Glomerular endothelial cell (primary cell): ENCODE measurements around the gene HNRNPA1L2. TPM values are rescaled to one million over a fixed set of nuclear protein-coding genes. Genes with fewer than 3 reads are reported as not detected.
A peak's percentile ranks its signal among the peaks of the same experiment; 100 is the strongest.
"Not testable (repeated sequence)": the region's sequence is repeated elsewhere in the genome, so short reads cannot be mapped to it uniquely, and the experiment has no call there.

ENCODE experiments used
- DNase-seq: peaks from one replicate; pipeline ENCODE4 v3.0.0-alpha.2; 2011; ENCODE audit warnings: low read depth, low spot score; ENCODE audit errors: extremely low read depth
- total RNA-seq: library from RNA; depleted of rRNA; stranded (reverse); fragments of >200 nt; gene quantifications from 2 replicates; pipeline ENCODE4 v1.2.3, GENCODE V29; 2015

The HNRNPA1L2 gene
- 0.78 and 6.0 TPM in 2 replicates for total RNA-seq

DNA sequence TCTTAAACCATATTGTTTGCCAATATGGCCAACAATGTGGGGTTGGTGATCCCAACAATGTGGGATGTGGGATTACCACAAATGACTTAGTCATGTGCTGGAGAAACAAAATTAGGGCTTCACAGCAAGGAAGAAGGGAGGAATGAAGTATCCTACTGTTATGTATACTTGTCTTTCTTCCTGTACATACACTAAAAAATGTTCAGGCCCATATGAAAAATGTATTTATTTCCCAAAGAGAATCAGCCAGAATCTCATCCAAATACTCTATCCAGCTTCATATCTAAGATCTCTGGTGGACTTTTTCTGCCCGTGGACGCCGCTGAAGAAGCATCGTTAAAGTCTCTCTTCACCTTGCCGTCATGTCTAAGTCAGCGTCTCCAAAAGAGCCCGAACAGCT lies at the start of gene HNRNPA1L2:
Gene HNRNPA1L2, plus strand, starts transcription at position 301 of the 400 bp plus-strand sequence. Its CDS starts 62 bp downstream, at position 363.
- no peak for DNase-seq

DNA sequence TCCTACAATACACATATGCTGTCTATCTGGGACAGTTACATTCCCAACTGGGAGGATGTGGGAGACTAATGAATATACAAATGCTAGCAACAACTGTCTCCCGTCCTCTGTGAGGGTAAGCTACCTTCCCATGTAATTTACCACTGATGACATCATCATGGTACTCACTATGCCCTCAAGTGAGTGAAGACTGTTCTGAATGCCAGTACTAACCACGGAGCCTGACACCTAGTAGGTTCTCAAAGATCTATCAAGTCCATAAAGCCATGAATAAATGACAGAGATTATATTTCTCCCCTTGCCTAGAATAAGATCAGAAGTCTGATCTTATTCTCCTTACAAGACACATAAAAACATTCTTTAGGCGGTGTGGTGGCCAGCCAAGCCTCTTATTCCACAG lies 49.1 kb upstream of the HNRNPA1L2 start:
- DNase-seq = not testable (repeated sequence)

DNA sequence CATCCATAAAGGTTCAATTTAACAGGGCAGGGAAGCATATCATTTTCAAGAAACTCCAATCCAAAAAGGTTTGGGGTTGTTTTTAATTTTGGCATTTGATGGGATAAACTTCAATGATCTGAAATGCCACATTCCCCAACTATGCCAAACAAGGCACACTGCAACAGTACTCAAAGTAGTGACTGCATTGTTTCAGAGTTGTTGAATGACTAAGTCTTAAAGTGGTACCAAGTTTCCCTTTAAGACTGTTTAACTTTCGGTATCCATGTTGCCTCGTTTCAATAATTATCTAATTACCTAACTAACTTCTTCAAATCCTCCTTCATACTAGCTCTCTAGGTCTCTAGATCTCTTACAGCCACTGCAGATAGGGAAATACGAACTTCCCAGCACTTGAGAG lies 48.4 kb upstream of the HNRNPA1L2 start:
- DNase-seq = not testable (repeated sequence)

DNA sequence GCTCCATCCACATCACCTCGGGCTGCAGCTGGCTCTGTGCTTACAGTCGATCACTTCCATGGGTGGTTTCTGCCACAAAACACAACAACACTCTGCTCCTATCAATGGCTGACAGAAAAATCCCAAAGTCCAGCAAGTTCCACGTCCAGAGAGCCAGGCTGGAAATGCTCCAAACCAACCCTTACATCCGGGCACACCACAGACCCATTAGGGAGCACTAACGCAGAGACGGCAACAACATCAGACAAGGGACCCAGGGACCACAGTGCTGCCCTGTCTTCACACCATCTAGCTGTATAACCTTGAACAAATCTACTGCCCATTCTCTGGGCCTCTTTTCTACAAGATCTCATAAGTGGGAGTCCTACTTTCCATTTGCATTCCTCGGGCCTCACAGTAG lies 47.9 kb upstream of the HNRNPA1L2 start:
- DNase-seq = not testable (repeated sequence)

DNA sequence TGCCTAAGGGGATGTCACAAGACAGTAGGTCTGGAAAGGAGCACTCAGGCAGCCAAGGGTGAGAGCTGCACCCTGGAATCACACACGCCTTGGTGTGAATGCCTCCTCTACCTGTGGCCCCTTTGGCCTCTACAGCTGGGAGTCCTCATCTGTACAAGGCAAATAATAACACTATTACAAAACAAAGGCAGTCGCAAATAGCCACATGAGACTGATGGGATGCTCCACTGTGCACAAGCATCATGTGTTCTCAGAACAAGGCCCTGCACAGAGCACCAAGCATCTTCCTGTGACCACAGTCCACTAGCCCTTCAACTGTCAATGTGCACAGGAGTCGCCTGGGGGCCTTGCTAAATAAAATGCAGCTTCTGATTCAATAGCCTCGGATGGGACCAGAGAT lies 44.6 kb upstream of the HNRNPA1L2 start:
- no peak for DNase-seq

DNA sequence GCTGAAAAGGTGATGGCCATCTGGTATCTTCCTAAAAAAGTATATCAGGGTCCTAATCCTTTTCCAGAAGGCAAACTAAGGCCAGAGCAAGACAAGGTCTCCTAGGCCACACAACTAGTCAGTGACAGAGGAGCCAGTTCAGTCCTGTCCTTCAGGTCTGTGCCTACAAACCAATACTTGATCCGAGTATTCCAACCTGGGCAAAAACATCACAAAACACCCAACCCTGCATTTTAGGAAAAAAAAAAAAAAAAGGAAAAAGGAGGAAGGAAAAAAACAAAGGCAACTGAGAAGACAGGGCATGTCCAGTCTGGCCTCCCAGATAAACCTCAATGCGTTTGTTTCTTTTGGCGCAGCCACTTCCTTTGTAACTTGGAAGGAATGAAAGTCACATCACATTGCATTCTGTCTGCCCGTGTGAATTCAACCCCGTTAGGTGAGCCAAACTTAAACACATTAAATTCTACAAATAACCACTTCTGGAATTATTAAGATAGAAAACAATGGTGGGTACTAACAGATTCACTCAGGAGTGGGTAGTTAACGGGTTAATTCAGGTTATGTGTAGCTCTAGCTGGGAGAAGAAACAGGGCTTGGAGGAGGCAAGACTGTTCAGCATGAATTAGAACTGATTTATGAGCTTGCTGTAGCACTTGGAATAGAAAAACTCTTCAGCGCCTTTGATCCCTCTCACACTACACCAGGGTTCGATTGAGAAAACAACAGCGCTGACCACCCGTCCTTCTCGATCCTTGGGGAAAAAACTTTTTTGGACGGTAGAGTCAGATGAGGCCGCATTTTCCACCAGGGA lies 43.0 kb upstream of the HNRNPA1L2 start:
- DNase-seq = peak; percentile 60

DNA sequence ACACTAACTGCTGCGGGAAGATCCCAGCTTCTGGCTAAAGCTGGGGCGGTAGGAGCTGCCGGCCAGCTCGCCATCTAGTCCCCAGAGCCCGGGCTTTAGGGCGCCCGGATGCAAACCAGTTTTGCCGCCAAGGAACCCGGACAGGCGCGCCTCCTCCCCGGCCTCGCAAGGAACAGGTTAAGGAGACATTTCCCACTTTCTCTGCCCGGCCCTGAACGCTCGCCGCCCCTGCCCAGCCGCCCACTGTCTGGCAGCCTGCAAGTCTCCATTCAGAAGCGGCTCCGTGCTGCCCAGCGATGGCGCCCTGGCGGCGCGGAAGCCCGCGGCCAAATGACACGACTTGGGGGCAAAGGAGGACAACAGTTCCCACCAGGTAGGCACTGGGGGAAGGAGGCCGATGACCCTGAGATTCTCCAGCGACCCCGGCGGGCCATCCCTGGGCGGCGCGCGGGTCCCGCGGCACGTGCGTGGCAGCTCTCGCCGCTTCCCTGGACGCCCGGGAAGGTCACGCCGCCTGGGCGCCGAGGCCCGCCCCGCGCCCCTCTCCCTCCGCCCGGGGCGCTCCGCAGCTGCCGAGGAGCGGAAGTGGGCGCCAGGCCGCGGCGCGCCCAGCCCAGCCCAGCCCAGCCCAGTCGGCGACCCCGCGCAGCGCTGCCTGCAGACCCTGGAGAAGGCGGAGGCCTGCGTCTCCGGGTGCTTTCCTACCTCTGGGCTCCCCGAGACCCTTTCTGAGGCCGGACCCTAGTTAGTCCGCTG lies 42.2 kb upstream of the HNRNPA1L2 start:
- DNase-seq = no peak

DNA sequence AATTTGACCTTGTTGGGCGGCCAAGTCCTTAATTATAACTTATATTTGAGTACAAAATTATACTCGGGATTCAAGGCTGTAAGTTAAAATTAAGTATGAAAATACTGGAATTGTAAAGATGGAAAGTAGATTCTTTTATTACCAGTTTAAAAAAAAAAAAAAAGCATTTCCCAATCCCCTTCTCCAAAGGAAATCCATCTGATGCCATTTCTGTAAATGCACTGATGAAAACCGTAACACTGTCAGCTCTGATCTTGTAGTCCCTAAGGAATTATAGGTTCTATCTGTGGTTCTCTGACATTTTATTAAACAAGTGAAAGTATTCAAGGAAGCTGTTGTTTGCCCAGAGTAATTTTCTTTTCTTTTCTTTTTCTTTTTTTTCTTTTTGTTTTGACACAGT lies 41.6 kb upstream of the HNRNPA1L2 start:
- DNase-seq = no peak

DNA sequence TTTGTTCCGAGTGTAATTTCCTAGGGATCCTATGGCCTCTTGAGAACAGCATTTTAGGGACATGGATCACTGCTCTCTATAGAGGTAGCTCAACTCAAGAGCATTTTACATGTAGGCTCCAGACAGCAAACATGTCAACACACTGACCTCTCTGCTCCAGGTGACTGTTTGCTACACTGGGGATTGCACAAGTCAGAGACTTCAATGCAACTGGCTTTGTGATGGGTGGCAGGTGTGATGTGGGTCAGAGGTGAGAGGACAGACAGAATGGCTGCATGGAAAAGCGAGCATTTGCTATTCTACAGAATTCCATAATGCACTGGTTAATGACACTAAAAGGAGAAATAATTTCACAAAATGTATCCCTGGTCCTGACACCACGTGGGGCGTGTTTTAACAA lies 38.9 kb upstream of the HNRNPA1L2 start:
- DNase-seq = not testable (repeated sequence)

DNA sequence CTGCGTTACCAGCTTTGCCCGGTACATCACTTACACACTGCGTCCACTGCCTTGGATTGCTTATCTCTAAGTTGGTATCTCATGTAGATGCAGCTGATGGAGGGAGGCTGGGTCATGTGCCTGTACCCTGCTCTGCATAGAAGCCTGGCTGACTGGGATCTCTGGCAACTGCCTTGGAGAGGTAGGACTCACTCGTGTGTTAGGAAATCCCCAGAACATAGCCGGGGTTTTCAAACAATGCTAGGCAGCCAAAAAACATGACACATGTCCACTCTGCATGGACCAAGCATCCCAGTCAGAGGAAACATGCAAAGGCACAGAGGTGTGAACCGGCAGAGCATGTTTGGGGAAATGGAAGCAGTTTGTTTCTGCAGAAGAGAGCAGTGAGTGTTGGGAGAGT lies 36.1 kb upstream of the HNRNPA1L2 start:
- DNase-seq = not testable (repeated sequence)

DNA sequence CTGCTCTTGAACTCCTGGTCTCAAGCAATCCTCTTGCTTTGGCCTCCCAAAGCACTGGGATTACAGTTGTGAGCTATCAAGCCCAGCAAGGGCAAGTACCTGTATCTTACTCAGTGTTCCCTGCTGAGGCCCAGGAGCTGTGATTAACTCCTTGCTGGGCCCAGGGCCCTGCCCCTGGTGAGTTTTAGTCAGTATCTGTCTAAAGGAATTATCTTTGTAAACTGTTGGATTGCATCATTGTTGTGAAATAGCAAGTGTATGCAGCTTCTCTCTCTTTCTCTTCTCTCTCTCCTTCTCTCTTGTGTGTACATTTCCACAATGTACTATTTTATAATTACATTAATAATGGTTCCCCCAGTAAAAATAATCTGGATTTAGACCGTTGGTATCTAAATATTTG lies 35.4 kb upstream of the HNRNPA1L2 start:
- not testable (repeated sequence) for DNase-seq

DNA sequence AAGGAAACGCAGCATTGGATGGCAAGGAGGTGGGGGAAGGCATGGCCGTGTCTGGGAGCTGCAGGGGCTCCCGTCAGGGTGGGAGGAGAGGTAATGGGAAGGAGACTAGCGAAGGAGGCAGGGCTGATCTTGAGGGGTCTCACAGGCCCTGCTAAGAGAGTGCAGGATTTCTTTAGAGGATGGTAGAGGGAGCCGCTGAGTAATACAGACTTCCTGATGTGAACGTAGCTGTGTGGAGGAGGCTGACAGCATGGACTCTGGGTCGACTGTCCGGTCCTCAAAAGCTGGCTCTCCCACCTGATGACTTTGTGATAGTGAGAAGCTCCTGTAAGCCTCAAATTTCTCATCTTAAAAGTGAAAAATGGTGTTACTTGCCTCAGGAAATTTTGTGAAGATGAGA lies 34.0 kb upstream of the HNRNPA1L2 start:
- DNase-seq = not testable (repeated sequence)

DNA sequence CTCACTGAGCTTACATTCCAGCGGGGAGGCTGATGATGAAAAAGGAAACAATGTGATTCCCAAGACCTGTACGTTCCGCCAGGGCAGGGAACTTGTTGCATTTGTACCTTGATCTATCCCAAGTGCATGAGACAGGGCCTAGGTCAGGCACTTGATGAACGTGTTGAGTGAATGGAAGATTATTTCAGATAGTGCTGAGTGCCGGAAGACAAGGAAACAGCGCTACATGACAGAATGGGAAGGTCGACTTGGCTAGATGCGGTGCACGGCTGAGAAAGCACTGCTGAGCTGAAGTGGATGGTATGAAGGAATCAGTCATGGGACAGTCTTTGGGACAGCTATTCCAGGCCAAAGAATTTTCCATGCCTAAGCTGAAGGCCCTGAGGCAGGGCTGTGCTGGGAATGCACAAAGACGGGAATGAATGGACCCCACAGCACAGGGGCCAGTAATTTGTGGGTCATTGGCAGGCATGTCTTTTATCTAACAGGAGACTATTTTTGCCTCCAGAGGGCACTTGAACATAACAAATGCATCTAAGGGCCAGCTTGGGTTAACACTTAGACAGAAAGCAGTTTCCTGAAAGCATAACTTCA lies 33.1 kb upstream of the HNRNPA1L2 start:
- DNase-seq = not testable (repeated sequence)

DNA sequence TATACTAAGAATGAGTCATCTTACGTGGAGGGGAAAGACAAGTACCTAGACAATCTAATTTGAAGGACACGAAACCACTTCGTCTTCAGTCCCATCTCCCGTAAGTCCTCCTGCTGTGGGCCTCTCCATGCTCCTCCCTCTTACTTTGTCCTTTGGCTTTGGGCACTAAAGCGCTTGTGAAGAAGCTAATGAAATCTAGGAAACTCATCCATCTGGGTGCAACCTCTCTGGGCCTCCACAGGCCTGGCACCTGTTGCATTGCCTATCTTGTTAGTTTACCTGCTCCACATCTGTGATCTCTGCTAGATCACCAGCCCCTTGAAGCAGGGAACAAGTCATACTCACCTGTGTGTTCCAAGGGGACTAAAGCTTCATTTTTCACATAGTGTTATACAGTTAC lies 32.1 kb upstream of the HNRNPA1L2 start:
- not testable (repeated sequence) for DNase-seq

DNA sequence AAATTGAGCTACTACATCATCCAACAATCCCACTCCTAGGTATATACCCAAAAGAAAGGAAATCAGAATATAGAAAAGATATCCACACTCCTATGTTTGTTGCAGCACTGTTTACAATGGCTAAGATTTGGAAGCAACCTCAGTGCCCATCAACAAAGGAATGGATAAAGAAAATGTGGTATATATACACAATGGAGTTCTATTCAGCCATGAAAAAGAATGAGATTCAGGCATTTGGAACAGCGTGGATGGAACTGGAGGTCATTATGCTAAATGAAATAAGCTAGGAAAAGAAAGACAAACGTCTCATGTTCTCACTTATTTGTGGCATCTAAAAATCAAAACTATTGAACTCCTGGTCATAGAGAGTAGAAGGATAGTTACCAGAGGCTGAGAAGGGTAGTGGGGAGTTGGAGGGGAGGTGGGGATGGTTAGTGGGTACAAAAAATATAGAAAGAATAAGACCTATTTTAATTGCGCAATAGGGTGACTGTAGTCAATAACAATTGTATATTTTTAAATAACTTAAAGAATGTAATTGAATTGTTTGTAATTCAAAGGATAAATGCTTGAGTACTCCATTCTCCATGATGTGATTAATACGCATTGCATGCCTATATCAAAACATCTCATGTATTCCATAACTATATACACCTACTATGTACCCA lies 27.0 kb upstream of the HNRNPA1L2 start:
- DNase-seq = no peak

DNA sequence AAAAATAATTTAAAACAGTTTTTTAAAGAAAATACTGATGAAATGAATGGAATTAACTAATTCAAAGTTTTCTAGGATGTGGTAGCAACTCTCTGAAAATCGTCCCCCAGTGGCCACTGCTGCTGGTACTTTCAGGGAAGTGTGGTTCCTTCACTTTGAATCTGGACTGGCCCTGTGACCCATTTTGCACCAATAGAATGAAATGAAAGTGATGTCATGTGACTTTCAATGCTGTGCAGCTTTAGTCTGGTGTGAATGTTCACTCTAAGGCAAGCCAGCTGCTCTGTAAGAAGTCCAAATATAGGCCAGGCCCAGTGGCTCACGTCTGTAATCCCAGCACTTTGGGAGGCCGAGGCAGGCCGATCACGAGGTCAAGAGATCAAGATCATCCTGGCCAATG lies 26.4 kb upstream of the HNRNPA1L2 start:
- no peak for DNase-seq

DNA sequence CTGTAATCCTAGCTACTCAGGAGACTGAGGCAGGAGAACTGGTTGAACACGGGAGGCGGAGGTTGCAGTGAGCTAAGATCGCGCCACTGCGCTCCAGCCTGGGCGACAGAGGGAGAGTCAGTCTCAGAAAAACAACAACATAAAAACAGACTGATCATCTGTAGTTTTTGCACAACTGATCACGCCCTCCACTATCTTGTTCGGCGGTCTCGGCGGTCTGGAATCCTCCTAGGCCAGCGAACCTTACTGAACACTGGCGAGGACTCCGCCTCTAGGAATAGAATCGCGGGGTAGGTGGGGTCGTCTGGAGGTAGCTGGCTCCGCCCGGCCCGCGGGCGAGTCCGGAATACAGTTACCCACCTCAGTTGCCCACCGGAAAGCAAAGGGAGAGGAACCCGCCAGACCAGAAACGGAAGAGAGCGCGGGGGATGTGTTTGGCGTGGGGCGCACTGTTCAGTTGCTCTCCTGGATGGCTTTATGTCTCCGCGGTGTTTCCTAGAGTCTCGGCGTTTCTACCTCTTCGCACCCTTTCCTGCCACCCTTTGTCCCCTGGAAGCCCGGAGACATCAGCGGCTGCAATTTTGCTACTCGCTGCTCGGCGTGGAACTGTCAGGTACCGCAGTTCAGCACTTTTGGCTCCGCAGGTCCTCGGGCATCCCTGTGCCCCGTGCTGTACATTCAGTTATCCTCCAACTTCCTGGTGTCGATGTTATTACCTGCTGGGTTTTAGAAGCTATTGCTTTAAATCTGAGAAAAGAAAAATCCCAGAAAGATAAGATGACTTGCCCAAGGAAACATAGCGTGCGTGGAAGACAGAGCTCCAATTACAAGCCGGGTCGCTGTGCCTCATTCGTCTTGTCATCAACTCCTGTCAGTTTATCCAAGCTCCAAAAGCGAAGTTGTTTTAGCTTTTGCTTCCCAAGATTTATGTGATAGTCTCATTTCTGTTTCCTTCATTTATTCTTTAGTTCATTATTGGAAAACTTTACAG lies 24.9 kb upstream of the HNRNPA1L2 start:
- DNase-seq = no peak

DNA sequence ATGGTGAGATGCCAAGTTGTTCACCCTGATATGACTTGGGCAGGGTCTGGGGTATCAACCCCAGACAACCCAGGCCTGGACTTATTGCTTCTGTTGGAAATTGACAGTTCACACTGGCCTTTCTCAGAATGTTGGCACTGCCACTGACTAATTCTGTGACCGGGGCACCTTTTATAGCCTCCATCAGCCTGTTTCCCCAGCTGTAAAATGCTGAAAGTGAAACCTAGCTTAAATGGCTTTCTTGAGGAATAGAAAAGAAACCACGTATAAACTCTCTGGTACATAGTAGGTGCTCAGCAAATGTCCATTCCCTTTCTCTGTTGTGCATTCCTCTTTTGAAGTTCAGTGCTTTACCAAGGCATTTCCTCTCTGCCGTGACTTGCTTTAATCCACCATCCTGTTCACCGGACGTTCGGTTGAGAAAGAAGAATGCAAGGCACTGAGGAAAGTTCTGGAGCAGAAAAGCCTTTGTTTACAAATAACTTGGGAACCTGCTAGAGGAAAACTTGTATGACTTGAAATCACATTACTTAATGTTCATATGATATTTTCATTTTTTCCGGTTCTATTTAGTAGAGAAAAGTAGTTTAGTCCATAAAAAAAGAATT lies 11.0 kb upstream of the HNRNPA1L2 start:
- DNase-seq = not testable (repeated sequence)

DNA sequence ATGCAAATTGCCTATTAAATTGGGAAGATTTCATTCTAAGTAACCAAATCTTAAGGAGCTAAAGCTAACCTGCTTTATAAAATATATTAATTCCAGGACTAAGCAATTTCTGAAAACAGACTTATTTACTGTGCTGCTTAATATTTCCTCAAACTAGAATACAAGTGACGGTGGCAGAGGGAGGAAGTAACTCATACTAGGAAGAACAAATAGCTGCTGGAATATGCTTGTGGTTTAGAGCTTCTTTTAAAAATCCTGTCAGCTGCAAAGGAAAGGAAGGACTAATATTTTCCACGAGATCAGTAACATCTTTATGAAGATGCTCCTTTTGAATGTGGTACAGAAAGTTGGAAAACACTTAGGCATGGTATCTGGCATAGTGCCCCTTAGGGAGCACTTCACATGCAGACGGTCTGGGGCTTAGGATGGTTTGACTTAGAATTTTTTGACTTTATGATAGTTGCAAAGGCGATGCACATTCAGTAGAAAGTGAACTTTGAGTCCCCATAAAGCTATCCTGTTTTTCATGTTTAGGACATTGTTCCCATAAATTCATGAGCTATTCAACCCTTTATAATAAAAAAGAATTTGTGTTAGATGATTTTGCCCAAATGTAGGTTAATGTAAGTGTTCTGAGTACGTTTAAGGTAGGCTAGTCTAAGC lies 3.4 kb upstream of the HNRNPA1L2 start:
- DNase-seq = no peak
